HL-60 (cell line): Measurements from ENCODE around the gene AMER1.

ENCODE experiments used
- CTCF ChIP-seq: IDR thresholded peaks from one replicate; pipeline ENCODE4 v1.5.1; 2011; ENCODE audit warnings: low read length, control low read depth, inconsistent platforms; ENCODE audit not compliant: insufficient read depth
- GABPA ChIP-seq: IDR thresholded peaks from 2 replicates; pipeline ENCODE4 v1.6.1; 2012; ENCODE audit warnings: low read depth

GRCh38 chrX:64205441-64205734 lies at the start of gene AMER1:
- TF ChIP-seq CTCF (no peak), GABPA (no peak)
